Coronary artery (tissue), 2 donors: ENCODE measurements around the gene FPGS.
A peak's percentile ranks its signal among the peaks of the same experiment; 100 is the strongest.

ENCODE experiments used
- DNase-seq: peaks from one replicate; pipeline ENCODE4 v3.0.0-alpha.2; 2017; ENCODE audit warnings: low spot score
- H3K27ac ChIP-seq, 2 donors: fragments of 200-600 bp; sonication (generic); one replicate each; pipeline ENCODE4 v1.5.1; 2016 to 2019
- H3K4me3 ChIP-seq: fragments of 200-600 bp; sonication (generic); 2 replicates; pipeline ENCODE4 v1.5.1; 2016; ENCODE audit warnings: mild to moderate bottlenecking, moderate library complexity
- CTCF ChIP-seq: fragments of 200-600 bp; sonication (generic); IDR thresholded peaks from one replicate; pipeline ENCODE4 v1.5.1; 2019; ENCODE audit warnings: antibody characterized with exemption

FPGS gene

GRCh38 chr9:127771570-127772189 is 31.0 kb upstream of the FPGS start:
- DNase-seq, result no peak
- Histone ChIP-seq H3K4me3 (peak overlapping the region; percentile 80), H3K27ac (peak overlapping the region in 1 of 2 donors; percentile 82)
- TF ChIP-seq CTCF, result no peak

- no peak for DNase-seq
- no peak overlapping the region for H3K27ac ChIP-seq
Measured at GRCh38 chr9:127772603-127773002, 30.1 kb upstream of the FPGS start.

DNA sequence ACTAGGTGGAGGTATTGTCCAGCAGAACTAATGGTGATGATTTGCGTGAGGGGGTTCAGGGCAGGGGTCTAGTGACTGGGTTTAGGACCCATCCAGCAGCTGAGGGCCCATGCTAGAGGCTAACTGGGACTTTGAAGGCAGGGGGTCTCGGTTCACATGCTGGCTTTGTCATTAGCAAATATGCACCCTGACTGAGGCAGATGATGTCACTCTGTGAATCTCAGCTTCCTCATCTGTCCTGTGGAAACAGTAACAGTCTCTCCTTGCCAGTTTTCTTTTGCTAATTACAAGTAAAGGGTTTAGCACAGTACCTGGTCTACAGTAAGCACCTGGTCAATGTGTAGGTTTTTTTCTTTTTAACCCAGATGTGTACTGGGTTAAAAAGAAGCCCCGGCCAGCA is 29.4 kb upstream of the FPGS start:
- no peak for TF ChIP-seq CTCF
- H3K27ac ChIP-seq, result no peak overlapping the region
- DNase-seq, result no peak
- H3K4me3 ChIP-seq, result no peak overlapping the region

More at GRCh38 chr9:127772603-127773002, 30.1 kb upstream of the FPGS start:
- TF ChIP-seq CTCF, result no peak
- no peak overlapping the region for H3K4me3 ChIP-seq

DNA sequence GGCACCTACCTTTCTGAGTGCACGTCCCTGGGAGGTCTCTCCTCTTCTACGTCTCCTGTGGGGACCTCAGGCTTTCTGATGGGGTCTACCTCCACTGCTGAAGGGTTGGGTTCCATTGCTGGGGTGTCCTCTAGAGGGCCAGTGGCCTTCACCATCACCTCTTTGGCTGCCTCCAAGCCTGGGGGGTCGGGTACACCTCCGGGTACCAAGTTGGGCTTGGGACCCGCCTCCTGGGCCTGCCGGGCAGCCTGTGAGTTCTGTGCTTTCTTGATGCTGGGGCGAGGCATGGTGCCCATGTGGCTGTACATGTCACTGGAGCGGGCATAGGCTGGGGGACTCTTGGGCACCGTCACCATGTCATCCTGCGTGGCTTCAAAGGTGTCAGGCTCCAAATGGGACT is 28.7 kb upstream of the FPGS start:
- H3K4me3 ChIP-seq, result no peak overlapping the region
- TF ChIP-seq CTCF, result no peak
- DNase-seq, result no peak
- H3K27ac ChIP-seq, result no peak overlapping the region

DNA sequence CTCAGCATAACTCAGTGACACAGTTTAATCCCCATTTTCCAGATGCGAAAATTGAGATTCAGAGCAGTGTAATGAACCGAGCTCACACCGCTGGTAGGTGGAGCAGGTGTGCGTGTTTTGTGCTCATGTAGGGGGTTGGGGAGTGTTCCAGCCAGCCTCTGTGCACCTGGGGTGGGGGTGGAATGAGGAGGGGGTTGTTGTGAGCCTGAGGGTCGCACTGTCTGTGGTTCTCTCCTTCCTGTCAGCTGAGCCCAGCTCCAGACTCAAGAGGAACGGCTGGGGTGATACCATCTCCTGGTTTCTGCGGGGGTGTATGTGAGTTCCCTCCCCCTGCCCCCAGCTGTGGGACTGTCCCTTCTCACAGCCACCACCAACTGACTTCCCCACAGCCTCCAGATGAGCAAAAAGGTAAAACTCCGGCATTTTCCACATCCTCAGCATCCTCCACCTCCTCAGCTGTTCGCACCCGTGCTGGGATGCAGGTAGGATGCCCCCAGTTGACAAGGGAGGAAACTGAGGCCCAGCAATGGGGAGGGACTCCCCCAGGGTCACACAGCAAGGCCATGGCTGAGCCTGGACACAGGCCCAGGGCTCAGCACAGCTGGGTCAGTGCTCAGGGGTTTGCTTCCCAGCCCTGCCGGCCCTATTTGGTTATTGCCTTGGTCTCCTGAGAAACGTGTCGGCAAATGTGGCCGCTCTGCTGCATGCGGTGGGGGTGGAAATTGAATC is 26.3 kb upstream of the FPGS start:
- DNase-seq, result no peak
- Histone ChIP-seq H3K4me3 (peak overlapping the region; percentile 38), H3K27ac (peak overlapping the region in 1 of 2 donors; percentile 17)
- TF ChIP-seq CTCF, result no peak

- peak overlapping the region in 1 of 2 donors; percentile 17 for H3K27ac ChIP-seq
- no peak for DNase-seq
- TF ChIP-seq CTCF, result no peak
- H3K4me3 ChIP-seq, result no peak overlapping the region
Measured at GRCh38 chr9:127776924-127777289, 25.8 kb upstream of the FPGS start.

- Histone ChIP-seq H3K4me3 (no peak overlapping the region), H3K27ac (no peak overlapping the region)
- no peak for DNase-seq
- TF ChIP-seq CTCF, result no peak
Measured at GRCh38 chr9:127777368-127777980, 25.2 kb upstream of the FPGS start.
